M059J (cell line): ENCODE measurements around the gene C11orf68. TPM values are rescaled to one million over a fixed set of nuclear protein-coding genes. Genes with fewer than 3 reads are reported as not detected.
"Not testable (repeated sequence)": the region's sequence is repeated elsewhere in the genome, so short reads cannot be mapped to it uniquely, and the experiment has no call there.

Source experiments
- DNase-seq: peaks from one replicate; pipeline ENCODE4 v3.0.0-alpha.2; 2012; ENCODE audit warnings: low read depth
- total RNA-seq: library from RNA; depleted of rRNA; stranded (reverse); fragments of >200 nt; shearing (Covaris generic); gene quantifications from 2 replicates; pipeline ENCODE4 v1.2.3, GENCODE V29; 2014; rRNA removed

C11orf68 gene
- 39.1 and 47.9 TPM in 2 replicates for total RNA-seq

DNA sequence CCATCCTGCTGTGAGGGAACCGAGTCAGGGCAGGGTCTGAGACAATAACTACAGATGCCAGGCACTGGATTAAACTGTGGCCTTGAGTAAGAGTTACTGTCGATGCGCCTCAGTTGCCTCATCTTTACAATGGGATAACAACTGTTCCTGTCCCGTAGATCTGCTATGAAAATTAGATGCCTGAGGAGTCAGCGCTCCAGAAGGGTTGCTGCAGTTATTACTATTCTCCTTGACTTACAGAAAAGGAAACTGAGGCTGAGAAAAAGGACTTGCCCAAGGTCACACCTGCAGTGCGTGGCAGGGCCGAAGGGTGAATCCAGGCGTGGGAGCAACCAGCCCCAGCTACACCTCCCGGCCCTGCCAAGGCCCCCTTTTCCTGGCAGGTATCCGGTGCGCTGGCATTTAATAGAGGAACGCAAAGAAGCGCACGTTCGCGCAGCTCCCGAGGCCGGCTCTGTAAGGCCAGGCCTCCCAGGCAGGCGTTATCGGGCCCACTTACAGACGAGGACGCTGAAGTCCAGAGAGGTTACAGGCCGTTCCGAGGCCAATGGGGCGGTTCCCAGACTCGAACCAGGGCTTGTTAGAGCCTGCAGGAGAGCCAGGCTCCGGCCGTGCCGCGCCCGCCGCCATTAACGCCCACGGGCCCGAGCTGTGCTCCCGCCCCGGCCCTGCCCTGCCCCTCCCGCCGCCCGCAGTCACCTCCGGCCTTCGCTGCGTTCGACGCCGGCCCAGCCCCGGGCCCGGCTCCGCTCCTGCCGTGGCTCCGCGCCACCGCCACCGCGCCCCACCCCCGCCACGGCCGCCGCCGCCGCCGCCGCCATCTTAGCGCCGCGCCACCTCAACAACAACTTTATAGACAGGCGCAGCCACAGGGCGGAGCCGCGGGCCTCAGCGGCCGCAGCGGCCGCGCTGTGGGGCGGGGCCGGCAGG, at the start of gene C11orf68:
Gene C11orf68, minus strand, starts transcription at position 852 of the 930 bp plus-strand sequence. Its CDS starts 31 bp downstream, at position 821.
- peak; percentile 59 for DNase-seq

DNA sequence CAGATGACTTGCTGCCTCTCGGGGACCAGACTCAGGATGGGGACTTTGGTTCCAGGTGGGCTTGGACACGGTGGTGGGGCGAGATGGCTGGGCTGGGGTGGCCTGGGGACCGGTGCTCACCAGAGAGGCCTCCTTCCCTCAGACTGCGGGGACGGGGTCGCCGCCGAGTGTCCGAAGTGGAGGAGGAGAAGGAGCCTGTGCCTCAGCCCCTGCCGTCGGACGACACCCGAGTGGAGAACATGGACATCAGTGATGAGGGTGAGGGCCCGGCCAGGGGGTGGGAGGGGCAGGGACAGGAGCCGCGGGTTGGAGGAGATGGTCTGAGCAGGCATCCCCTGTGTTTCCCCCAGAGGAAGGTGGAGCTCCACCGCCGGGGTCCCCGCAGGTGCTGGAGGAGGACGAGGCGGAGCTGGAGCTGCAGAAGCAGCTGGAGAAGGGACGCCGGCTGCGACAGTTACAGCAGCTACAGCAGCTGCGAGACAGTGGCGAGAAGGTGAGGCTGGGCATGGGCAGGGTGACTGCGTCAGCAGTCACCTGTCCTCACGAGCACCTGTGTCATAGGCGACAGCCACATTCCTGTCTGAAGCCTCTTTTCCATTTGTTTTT, 48.6 kb upstream of the C11orf68 start:
- no peak for DNase-seq

DNA sequence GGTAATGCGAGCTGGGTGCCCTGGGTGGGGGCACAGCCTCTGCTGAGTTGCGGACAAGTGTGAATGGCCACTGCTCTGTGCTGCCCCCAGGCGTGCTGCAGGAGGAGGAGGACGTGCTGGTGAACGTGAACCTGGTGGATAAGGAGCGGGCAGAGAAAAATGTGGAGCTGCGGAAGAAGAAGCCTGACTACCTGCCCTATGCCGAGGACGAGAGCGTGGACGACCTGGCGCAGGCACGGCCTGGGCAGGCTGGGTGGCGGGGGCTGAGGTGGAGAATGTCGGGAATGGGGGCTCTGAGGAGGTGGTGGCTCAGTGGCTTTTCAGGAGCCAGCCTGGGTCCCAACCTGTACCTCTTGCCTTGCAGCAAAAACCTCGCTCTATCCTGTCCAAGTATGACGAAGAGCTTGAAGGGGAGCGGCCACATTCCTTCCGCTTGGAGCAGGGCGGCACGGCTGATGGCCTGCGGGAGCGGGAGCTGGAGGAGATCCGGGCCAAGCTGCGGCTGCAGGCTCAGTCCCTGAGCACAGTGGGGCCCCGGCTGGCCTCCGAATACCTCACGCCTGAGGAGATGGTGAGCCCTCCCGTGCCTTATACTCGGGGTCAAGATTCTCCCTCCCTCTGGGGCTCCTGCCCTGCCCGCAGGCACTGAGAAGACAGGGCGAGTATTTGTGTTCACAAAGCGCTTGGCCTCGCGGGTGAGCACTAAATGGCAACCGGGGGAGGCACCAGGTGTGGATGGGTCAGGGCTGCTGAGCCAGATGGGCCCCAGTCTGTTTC, 47.3 kb upstream of the C11orf68 start:
- no peak for DNase-seq

DNA sequence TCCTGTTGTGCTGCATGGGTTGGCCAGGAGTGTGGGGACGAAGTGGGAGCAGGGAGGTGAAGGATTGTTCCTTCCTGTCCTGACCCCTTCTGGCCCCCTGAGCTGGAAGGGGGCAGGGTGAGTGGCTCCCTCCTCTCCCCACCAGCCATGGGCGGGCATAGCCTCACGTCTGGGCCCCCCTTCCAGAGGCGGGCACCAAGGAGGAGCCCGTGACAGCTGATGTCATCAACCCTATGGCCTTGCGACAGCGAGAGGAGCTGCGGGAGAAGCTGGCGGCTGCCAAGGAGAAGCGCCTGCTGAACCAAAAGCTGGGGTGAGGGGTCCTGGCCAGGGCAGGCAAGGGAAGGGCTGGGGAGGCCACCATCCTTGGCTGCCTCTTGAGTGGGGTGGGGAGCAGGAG, 46.0 kb upstream of the C11orf68 start:
- no peak for DNase-seq

DNA sequence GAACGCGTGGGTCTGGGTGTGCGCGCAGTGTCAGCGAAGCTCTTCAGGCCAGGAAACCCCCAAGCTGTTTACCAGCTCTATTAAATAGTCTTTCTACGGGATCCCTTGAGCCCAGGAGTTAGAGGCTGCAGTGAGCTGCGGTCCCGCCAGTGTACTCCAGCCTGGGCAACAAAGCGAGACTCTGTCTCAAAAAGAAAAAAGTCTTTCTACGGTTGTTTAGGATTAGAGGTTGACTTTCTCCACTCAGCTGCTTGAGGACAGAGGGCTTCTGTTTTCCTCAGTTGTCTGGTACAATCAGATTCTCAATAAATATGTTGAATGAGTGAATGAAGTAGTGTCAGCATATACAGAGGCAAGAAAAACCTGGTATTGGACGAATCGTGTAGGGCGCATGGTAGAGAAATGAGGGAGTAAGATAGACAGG, 43.3 kb upstream of the C11orf68 start:
- no peak for DNase-seq

DNA sequence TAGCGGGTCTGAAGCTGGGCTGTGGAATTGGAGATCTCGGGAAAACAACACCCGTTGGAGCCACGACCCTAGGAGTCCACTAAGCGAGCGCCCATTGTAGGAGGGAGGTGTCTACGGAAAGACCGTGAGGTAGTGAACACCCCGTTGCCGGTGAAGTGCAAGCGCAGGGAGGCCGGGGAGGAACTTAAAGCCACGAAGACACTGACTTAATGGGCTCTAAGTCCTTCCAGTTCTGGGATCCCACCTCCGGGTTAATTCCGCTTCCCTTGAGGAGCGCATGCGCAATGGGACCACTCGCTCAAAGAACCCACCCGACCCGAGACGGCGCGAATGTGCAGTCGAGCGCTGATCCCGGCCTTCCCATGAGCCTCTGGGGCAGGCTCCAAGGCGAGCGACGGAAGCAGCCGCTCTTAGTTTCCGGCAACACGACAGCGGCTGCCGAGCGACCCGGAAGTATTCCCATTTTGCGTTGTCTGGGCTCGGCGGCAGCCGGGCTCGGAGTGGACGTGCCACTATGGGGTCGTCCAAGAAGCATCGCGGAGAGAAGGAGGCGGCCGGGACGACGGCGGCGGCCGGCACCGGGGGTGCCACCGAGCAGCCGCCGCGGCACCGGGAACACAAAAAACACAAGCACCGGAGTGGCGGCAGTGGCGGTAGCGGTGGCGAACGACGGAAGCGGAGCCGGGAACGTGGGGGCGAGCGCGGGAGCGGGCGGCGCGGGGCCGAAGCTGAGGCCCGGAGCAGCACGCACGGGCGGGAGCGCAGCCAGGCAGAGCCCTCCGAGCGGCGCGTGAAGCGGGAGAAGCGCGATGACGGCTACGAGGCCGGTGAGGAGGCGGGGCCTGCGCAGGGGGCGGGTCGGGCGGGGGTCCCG, 42.6 kb upstream of the C11orf68 start, which contains the start of gene SART1:
Gene SART1, plus strand, starts transcription at position 468 of the 874 bp plus-strand sequence. Its CDS starts 47 bp downstream, at position 515.
- DNase-seq = peak; percentile 98

DNA sequence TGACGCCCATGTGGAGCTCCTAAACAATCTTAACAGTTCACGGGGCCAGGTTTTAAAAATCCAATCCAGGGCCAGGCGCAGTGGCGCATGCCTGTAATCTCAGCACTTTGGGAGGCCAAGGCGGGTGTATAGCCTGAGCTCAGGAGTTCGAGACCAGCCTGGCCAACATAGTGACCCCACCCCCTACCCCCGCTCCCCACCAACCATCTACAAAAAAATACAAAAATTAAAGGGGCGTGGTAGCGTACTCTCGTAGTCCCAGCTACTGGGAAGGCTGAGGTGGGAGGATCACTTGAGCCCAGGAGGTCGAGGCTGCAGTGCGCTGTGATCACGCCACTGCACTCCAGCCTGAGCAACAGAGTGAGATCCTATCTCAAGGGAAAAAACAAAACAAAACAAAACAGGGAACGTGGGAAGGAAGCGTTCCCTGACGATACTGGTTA, 42.0 kb upstream of the C11orf68 start:
- DNase-seq = no peak

DNA sequence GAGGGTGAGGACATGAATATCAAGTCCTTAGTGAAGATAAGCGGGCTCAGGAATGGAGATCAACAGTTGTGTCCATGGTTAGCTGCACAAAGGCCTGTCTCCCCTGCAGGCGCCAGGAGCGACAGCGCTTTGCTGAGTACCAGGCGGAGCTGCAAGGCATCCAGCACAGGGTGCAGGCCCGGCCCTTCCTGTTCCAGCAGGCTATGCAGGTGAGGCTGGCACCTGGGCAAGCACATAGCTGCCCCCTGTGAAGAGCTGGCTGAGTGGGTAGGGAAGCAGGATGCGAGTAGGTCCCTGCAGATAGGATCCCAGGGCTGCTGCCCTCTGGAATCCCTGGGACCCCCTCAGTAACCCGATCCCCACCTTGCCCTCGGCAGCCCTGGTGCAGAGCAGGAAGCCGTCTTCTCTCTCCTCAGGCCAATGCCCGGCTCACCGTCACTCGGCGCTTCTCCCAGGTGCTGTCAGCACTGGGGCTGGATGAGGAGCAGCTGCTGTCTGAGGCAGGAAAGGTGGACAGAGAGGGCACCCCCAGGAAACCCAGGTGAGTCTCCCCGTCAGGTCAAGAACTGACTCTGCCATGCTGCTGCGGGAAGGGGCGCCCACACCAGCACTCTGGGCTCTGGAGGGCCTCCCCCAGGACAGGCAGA, 40.0 kb upstream of the C11orf68 start:
- no peak for DNase-seq

DNA sequence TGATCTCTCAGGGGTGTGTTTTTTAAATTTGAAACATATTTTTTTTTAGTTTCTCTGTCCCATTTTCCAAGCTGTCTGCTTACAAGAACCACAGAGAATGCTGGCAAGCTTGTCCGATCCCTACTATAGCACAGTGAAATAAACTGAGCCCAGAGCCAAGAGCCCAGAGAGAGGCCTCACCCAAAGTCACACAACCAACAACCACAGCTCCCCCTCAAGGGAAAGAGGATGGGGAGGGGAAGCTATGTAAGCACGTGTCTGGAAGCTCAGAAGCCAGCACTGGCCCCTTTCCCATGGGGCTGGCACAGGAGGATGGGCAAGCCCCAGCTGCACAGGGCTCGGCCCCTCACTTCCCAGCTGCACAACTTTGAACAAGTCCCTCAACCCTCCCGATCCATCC, 39.4 kb upstream of the C11orf68 start:
- no peak for DNase-seq

DNA sequence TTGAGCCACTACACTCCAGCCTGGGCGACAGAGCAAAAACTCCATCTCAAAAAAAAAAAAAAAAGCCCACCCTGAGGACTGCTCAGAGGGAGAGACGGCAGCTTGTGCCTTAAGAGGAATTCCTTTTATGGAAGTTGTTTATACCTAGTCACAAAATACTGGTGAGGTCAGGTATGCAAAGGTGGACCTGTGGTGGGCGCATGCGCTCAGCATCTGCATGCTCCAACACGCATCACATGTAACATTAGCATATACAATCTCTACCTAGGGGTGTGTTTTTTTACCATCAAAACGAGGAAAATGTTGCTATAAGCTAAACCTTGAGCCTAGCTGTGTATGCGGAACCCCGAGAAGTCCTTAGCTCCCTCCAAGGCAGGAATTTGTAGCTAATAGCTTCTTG, 35.9 kb upstream of the C11orf68 start:
- no peak for DNase-seq

DNA sequence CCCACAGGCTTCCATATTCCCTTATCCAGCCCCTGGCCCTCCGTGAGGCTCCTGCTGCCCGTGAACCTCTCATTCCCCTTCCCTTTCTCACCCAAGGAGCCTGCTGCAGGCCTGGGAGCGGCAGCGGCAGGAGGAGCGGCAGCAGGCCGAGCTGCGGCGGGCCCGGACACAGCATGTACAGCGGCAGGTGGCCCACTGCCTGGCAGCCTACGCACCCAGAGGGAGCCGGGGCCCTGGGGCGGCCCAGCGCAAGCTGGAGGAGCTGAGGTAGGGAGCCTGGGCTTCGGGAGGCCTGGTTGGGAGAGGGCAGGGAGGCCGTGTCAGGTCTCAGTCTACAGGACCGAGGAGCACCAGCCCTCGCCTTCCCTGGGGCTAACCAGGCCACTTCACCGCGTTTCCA, 34.6 kb upstream of the C11orf68 start:
- DNase-seq = no peak

DNA sequence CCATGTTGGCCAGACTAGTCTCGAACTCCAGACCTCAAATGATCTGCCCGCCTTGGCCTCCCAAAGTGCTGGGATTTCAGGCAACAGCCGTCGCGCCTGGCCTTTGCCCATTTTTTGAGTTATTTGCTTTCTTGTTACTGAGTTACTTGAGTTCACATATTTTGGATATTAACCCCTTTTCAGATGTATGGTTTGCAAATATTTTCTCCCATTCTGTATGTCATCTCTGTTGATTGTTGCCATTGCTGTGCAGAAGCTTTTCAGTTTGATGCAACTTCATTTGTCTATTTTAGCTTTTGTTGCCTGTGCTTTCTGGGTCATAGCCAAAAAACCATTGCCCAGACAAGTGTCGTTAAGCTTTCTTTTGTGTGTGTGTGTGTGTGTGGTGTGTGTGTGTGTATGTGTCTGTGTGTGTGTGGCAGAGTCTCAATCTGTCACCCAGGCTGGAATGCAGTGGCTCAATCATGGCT, 33.2 kb upstream of the C11orf68 start:
- DNase-seq = no peak

DNA sequence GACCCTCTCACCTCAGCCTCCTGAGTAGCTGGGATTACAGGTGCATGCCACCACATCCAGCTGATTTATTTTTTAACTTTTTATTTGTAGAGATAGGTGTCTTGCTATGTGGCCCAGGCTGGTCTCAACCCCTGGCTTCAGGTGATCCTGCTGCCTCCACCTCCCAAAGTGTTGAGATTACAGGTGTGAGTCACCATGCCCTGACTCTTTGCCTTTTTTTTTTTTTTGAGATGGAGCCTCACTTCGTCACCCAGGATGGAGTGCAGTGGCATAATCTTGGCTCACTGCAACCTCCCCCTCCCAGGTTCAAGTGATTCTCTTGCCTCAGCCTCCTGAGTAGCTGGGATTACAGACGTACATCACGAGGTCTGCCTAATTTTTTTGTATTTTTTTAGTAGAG, 32.8 kb upstream of the C11orf68 start:
- DNase-seq = not testable (repeated sequence)

DNA sequence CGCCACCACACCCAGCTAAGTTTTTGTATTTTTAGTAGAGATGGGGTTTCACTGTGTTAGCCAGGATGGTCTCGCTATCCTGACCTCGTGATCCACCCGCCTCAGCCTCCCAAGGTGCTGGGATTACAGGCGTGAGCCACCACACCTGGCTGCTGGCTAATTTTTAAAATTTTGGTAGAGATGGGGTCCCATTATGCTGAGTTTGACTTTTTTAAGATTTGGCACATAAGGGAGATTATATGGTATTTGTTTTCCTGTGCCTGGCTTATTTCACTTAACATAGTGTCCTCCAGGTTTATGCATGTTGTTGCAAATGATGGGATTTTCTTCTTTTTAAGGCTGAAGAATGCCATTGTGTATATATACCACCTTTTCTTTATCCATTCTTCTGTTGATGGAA, 31.8 kb upstream of the C11orf68 start:
- not testable (repeated sequence) for DNase-seq

DNA sequence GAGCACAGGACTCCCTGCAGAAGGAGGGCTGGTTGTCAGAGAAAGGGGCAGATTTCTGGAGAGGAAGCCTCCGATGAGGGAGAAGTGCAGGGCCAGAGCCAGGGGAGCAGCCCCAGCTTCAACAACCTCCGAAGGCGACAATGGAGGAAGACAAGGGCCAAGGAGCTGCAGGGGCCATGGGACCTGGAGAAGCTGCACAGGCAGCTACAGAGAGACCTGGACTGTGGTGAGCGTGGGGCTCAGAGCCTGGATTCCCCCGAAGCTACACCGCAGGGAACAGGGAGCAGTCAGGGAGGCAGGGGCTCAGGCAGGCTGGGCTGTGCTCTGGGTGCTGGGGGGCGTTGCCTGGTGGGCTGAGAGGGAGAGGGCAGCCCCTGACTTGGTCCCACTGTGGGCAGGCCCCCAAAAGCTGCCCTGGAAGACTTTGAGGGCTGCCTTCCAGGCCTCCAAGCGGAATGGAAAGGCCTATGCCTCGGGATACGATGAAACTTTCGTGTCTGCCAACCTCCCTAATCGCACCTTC, 28.8 kb upstream of the C11orf68 start:
- DNase-seq = no peak

DNA sequence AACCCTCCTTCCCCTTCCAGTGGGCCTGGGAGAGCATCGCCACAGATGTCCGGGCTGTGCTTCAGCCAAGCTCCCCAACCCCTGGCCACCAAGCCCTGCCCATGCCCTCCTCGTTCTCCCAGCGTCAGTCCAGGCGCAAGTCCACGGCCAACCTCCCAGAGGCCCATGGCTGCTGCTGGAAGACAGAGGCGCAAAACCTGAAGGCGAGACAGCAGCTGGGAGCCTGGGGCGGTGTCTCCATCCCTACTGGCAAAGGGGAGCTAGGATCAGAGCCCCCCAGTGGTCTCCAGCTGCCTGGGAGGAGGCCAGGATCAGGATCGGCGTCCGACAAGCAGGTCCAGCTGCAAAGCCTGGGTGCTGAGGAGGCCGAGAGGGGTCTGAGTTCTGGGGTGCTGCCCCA, 28.3 kb upstream of the C11orf68 start:
- DNase-seq = no peak

DNA sequence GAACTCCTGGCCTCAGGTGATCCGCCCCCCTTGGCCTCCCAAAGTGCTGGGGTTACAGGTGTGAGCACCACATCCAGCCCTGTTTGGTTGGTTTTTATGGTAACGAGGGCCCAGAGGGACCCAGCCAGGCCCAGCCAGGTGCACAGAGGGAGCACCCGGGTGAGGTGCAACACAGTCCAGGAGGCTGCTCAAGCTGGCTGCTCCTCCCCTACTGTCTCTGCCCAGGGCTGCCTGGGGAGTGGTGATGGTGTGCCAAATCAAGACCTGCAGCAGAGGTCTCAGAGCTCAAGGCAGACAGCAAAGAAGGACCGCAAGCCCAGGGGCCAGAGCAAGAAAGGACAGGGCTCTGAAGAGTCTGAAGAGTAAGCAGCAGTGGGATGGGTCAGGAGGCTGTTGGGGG, 27.8 kb upstream of the C11orf68 start:
- DNase-seq = no peak

DNA sequence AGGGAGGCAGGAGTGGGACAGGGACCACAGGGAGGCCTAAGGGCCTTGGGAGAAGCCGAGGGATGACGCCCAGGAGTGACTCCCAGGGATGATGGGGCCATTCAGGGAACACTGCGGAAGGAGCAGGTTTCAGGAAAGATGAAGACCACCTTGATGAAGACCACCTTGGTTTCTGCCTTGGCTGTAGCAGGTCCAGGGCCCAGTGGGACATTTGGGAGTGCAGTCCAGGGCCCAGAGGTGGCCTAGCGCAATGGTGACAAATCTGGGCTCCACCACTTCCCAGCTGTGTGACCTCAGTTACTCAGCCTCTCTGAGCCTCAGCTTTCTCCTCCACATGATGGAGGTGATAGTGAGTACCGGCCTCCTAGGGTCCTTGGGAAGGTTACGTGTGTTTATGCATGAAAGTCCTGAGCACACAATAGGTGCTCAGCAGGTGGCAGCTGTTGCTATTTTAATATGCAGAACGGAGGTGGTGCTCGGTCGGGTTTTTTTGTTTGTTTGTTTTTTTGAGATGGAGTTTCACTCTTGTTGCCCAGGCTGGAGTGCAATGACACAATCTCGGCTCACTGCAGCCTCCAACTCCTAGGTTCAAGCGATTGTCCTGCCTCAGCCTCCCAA, 27.2 kb upstream of the C11orf68 start:
- no peak for DNase-seq

DNA sequence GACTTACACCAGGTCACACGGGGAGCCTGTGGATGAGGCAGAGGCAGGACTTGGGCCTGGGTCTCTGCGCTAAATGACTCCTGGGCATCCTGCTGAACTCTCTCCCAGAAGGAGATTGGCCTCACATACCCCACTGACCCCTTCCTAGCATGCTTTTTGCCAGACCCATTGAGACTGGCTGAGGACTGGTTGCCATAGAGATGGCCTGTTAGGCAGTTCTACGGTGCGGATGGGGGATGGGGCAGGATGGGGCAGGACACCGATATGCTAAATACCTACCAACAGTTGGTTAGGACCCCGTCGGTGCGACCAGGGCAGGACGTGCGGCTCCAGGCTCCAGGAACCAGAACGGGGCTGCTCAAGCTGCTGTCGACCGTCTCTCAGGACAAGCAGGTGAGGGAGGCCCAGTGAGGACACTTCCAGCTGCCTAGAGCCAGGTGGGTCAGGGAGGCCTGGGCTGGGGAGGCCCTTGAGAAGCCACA, 26.6 kb upstream of the C11orf68 start, which contains the start of gene TSGA10IP:
Gene TSGA10IP, plus strand, starts transcription at position 51 of the 482 bp plus-strand sequence. Its CDS starts 196 bp downstream, at position 247.
- DNase-seq = no peak
